Skeletal muscle satellite cell (primary cell): ENCODE results near the gene LRMDA.

Experiments used
- H3K27me3 ChIP-seq: 2 replicates; pipeline ENCODE4 v1.7.0; 2013; ENCODE audit warnings: low read length; ENCODE audit not compliant: control insufficient read depth, insufficient read depth
- H3K36me3 ChIP-seq: 2 replicates; pipeline ENCODE4 v1.7.0; 2013; ENCODE audit warnings: mild to moderate bottlenecking, control low read depth, low read length; ENCODE audit not compliant: insufficient read depth
- H3K4me1 ChIP-seq: 2 replicates; pipeline ENCODE4 v1.7.0; 2013; ENCODE audit warnings: low read length; ENCODE audit not compliant: control insufficient read depth, insufficient read depth
- H3K4me2 ChIP-seq: 2 replicates; pipeline ENCODE4 v1.7.0; 2013; ENCODE audit warnings: mild to moderate bottlenecking, low read length
- H3K4me3 ChIP-seq: 2 replicates; pipeline ENCODE4 v1.7.0; 2013; ENCODE audit warnings: low read length
- H3K9ac ChIP-seq: 2 replicates; pipeline ENCODE4 v1.7.0; 2013; ENCODE audit warnings: mild to moderate bottlenecking, low read depth, low read length, moderate library complexity
- H3K9me3 ChIP-seq: replicated peaks from 2 replicates; pipeline ENCODE4 v1.7.0; 2013; ENCODE audit warnings: mild to moderate bottlenecking, control low read depth, low read length

Gene LRMDA

GRCh38 chr10:75586814-75587213, 155.4 kb downstream of the LRMDA start:
- no peaks in the 10 kb centered on the region for H3K4me1 ChIP-seq
- H3K36me3 ChIP-seq = no peaks in the 10 kb centered on the region
- peaks cover 7% of the 10 kb centered on the region for H3K27me3 ChIP-seq
- no peak overlapping the region for H3K4me2 ChIP-seq
- no peak overlapping the region for H3K9ac ChIP-seq
- H3K9me3 ChIP-seq = no peaks in the 10 kb centered on the region
- no peak overlapping the region for H3K4me3 ChIP-seq

- no peak overlapping the region for H3K9ac ChIP-seq
- H3K9me3 ChIP-seq = no peaks in the 10 kb centered on the region
- no peak overlapping the region for H3K4me2 ChIP-seq
- H3K36me3 ChIP-seq = no peaks in the 10 kb centered on the region
- H3K27me3 ChIP-seq = peaks cover 16% of the 10 kb centered on the region
- no peaks in the 10 kb centered on the region for H3K4me1 ChIP-seq
- H3K4me3 ChIP-seq = no peak overlapping the region
These were observed 156.6 kb downstream of the LRMDA start for GRCh38 chr10:75588031-75588430.

- Histone ChIP-seq H3K4me1 (no peaks in the 10 kb centered on the region), H3K4me3 (no peak overlapping the region), H3K36me3 (no peaks in the 10 kb centered on the region), H3K27me3 (peaks cover 25% of the 10 kb centered on the region), H3K4me2 (no peak overlapping the region), H3K9me3 (no peaks in the 10 kb centered on the region), H3K9ac (no peak overlapping the region)
These were observed 158.7 kb downstream of the LRMDA start for GRCh38 chr10:75589895-75590654.

GRCh38 chr10:75592151-75592787, 160.8 kb downstream of the LRMDA start:
- Histone ChIP-seq H3K36me3 (no peaks in the 10 kb centered on the region), H3K4me3 (no peak overlapping the region), H3K9me3 (no peaks in the 10 kb centered on the region)

GRCh38 chr10:75592791-75593643, 161.6 kb downstream of the LRMDA start:
- no peaks in the 10 kb centered on the region for H3K36me3 ChIP-seq
- no peaks in the 10 kb centered on the region for H3K9me3 ChIP-seq
- no peaks in the 10 kb centered on the region for H3K4me1 ChIP-seq
- peaks cover 24% of the 10 kb centered on the region for H3K27me3 ChIP-seq
- no peak overlapping the region for H3K4me2 ChIP-seq
- no peak overlapping the region for H3K9ac ChIP-seq
- H3K4me3 ChIP-seq = no peak overlapping the region

More at GRCh38 chr10:75592151-75592787, 160.8 kb downstream of the LRMDA start:
- no peak overlapping the region for H3K4me2 ChIP-seq
- H3K4me1 ChIP-seq = no peaks in the 10 kb centered on the region
- H3K27me3 ChIP-seq = peaks cover 25% of the 10 kb centered on the region
- H3K9ac ChIP-seq = no peak overlapping the region

- Histone ChIP-seq H3K4me3 (no peak overlapping the region), H3K36me3 (no peaks in the 10 kb centered on the region), H3K9me3 (no peaks in the 10 kb centered on the region), H3K4me2 (no peak overlapping the region), H3K4me1 (no peaks in the 10 kb centered on the region), H3K9ac (no peak overlapping the region), H3K27me3 (peaks cover 19% of the 10 kb centered on the region)
These were observed 162.5 kb downstream of the LRMDA start for GRCh38 chr10:75593692-75594556.

GRCh38 chr10:75596930-75597620, 165.7 kb downstream of the LRMDA start:
- Histone ChIP-seq H3K36me3 (no peaks in the 10 kb centered on the region), H3K4me3 (no peak overlapping the region), H3K4me2 (no peak overlapping the region), H3K9me3 (no peaks in the 10 kb centered on the region), H3K4me1 (no peaks in the 10 kb centered on the region), H3K27me3 (peaks cover 16% of the 10 kb centered on the region), H3K9ac (no peak overlapping the region)

- peaks cover 9% of the 10 kb centered on the region for H3K27me3 ChIP-seq
- H3K9ac ChIP-seq = no peak overlapping the region
- no peak overlapping the region for H3K4me2 ChIP-seq
- no peak overlapping the region for H3K4me3 ChIP-seq
- H3K4me1 ChIP-seq = no peaks in the 10 kb centered on the region
- no peaks in the 10 kb centered on the region for H3K36me3 ChIP-seq
- H3K9me3 ChIP-seq = no peaks in the 10 kb centered on the region
These were observed 166.5 kb downstream of the LRMDA start for GRCh38 chr10:75597773-75598440.

- H3K36me3 ChIP-seq = no peaks in the 10 kb centered on the region
- peaks cover 2% of the 10 kb centered on the region for H3K27me3 ChIP-seq
- H3K9ac ChIP-seq = no peak overlapping the region
- H3K4me3 ChIP-seq = no peak overlapping the region
- no peaks in the 10 kb centered on the region for H3K9me3 ChIP-seq
- no peak overlapping the region for H3K4me2 ChIP-seq
- H3K4me1 ChIP-seq = no peaks in the 10 kb centered on the region
These were observed 167.6 kb downstream of the LRMDA start for GRCh38 chr10:75598998-75599397.
